GM21576 (cell line): ENCODE results near the gene SCAP.
"Not testable (repeated sequence)": the region's sequence is repeated elsewhere in the genome, so short reads cannot be mapped to it uniquely, and the experiment has no call there.

Source experiments
- ATAC-seq: cut with Tn5 transposase; IDR thresholded peaks from one replicate; pipeline ENCODE4 v1.9.1; 2021; ENCODE audit warnings: mild to moderate bottlenecking, moderate library complexity; ENCODE audit not compliant: unreplicated experiment

The SCAP gene

DNA sequence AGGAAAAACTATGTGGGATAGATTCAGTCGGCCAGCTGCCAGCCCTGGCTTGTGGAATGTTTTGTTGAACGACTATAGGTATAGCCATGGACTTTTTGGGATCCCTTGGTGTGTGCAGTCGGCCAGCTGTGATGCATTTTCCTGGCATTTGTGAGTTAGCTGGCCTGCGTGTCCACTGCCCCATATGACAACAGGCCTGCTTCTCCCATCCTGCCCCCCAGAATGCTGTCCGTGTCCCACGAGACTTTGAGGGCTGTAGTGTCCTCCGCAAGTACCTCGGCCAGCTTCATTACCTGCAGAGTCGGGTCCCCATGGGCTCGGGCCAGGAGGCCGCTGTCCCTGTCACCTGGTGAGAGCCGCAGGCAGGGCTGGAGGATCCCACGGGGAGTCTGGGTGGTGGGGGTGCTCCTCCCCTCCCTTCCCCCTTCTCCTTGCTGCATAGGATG, 71.3 kb downstream of the SCAP start:
- ATAC-seq, result no peak

DNA sequence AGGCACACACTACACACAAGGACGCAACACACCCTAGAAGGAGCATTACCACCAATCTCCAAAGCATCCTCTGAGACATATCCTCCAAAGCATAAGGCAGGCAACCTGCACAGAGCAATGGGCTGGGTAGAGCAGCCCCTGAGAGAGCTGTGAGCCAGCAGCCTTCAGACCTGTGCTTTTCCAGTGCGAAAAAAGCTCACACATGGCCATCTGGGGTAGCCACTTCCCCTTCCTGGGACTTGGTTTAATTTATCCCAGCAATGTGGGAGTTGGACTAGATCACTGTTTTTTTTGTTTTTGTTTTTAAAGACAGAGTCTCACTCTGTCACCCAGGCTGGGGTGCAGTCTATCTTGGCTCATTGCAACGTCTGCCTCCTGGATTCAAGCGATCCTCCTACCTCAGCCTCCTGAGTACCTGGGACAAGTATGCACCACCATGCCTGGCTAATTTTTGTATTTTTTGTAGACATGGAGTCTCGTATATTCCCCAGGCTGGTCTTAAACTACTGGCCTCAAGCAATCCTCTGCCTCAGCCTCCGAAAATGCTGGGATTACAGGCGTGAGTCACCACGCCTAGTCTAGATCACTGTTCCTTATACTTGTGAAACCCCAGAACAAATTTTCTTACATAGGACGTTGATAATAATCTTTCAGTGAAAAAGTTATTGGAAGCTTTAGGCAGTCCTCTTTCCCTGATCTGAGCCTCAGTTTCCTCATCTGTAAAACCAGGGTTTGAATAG, 76.0 kb downstream of the SCAP start:
- no peak for ATAC-seq

DNA sequence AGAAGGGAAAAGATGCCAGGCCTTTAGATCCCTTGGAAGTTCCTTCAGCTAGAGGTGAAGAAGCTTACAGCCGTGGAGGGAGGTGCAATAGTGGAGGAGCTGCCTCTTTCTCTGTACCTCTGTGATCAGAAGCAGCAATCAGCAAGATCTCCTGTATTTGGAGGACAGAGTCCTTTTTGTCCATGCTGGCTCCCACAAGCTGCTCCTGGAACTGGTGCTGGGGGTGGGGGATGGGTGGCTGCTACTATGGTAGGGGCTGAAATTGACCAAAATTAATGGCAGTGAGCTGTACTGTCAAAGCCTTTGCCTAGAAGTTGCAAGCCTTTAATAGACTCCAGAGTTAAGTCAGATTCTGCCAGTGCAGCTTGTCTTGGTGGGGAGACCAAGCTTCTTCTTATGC, 76.7 kb downstream of the SCAP start:
- ATAC-seq, result no peak

DNA sequence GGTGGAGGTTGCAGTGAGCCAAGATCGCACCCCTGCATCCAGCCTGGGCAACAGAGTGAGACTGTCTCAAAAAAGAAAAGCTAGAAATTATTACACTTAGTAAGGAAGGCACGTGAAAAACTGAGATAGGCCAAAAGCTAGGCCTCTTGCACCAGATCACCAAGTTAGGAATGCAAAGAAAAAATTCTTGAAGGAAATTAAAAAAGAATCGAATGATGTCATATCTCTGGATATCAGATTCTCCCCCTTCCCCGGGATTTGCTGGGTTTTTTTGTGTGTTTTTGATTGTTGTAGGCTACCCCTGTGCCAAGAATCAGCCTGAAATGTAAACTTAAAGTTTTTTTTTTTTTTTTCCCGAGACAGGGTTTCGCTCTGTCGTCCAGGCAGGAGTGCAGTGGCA, 77.5 kb downstream of the SCAP start:
- ATAC-seq, result no peak

DNA sequence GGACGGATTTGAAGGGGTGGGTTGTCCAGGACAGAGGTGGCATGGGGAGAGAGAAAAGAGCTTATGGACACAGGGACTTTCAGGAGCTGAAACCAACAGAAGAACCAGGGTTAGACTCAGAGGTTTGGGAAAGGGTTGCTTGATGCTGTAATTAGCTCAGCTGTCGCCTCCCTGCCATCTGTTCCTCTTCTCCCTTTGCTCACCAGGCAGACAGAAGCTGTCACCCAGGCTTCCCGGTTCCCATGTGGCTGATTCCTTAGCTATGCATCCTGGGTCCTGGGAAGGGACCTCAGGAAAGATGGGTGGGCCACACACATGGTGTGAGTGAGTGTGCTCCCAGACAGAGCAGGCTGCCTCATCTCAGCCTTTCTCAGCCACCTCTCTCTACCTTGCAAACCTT, 80.9 kb downstream of the SCAP start:
- no peak for ATAC-seq

DNA sequence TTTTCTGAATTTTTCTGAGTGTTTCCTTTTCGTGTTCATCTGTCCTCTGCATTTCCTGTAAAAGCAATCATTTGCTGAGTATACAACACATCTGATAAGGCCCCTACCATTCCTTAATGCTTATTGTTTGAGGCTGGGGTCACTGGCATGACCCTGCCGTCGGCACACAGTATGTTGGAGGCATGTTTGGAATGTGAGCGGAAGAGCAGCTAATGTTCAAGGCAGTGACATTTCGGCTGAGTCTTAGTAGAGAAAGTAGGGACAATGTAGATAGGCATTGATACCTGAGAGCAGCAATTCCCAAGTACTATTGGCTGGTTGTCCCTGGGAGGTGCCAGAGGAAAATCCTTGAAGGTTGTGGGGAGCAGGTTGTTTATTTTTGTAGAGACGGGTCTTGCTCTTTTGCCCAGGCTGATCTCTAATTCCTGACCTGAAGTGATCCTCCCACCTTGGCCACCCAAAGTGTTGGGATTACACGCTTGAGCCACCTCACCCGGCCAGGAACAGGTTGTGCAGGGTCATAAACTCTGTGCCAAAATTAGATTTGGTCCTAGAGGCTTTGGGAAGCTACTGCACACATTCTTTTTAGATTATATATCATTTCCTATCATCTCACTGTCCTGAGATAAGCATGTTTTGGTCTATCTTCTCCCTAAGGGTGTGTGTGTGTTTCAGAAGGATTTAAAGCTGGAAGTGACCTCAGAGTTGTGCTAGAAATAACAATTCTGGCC, 81.4 kb downstream of the SCAP start:
- no peak for ATAC-seq

DNA sequence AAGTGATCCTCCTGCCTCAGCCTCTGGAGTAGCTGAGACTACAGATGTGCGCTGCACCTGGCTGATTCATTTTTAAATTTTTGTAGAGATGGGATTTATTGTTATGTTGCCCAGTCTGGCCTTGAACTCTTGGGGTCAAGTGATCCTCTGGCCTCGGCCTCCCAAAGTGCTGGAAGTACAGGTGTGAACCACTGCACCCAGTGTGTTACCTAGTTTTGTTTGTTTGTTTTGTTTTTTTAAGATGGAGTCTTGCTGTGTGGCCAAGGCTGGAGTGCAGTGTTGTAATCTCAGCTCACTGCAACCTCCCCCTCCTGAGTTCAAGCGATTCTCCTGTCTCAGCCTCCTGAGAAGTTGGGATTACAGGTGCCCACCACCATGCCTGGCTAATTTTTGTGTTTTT, 82.8 kb downstream of the SCAP start:
- ATAC-seq, result no peak

DNA sequence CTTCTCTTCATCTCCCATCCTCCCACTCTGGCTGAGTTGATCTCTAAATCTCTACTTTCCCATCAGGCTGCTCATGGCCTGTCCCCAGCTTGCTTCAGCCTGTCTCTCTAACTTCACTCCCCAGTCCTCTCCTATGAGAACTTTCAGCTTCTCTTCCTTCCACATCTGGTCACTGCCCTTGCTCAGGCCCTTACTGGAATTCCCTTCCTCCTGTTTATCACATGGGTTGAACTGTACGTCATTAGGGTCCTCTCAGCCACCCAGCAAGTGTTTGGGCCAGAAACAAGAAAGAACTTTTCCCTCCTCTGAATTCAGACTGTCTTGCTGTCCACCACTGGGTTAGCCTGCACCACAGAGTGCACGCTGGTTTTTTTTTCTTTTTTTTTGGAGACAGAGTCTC, 89.9 kb downstream of the SCAP start:
- ATAC-seq, result no peak

DNA sequence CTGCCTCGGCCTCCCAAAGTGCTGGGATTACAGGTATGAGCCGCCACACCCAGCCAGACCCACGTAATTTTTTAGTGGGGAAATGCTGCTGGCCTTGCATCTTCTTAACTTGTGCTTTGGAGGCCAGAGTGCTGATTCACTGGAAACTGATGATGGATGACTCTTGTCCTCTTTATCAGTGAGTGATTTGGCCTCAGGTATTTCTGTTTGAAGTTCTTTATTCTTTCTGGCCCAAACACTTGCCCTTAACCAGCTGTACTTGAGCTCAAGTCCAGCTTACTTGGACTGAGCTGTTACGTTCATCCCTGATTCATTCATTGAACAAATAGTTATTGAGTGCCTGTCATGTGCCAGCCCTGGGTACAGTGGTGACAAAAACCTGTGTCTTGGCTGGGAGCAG, 90.7 kb downstream of the SCAP start:
- no peak for ATAC-seq

DNA sequence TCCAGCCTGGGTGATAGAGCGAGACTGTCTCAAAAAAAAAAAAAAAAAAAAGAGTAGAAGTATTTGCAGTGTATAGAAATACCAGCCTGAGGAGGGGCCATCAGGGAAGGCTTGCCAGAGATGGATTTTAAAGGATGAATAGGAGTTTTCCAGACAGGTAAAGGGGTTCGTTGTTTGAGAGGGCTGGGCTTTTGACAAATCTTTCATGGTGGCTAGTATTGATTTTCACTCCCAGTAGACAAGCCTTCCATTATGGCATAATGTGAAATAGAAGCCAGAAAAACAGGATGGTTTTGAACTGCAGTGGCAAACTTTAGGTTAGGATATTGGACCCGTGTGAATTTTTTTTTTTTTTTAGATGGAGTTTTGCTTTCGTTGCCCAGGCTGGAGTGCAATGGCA, 91.3 kb downstream of the SCAP start:
- ATAC-seq, result no peak

DNA sequence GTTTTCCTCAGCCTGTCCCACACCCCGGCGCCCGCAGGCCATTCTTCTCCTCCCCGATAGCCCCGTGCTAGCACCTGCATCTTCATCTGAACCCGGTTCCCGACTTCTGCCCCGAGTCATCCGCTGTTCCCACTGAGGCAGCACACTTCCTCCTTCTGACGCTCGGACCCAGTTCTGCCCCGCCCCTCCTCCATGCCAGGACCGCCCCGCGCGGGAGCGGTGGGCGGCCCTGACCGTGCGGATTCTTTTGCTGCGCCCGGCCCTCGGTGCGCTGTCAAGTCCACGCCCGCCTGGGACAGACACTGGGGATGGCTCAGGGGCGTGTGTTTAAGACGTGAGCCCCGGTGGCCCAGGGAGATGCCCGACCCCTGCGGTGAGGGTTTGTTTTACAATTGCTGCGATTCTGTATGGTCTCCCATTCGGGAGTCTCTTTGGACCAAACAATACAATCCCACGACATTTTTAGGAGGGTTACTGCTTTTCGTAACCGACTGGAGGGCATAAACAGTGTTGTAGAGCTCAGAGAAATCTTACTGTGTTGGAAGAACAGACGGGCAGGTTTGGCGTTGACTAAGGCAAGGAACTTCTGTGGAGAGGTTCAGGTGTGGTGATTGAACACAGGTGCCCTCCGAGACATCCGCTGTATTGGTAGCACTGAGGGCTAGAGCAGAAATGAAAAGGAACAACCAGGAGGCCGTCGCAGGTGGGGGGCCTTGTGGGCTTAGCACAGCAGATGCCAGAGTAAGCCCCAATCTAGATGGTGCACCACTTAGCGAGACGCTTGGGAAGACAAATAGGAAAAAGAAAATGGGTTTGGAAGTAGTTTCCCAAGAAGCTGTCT, 94.2 kb downstream of the SCAP start:
- ATAC-seq, result peak; percentile 63

DNA sequence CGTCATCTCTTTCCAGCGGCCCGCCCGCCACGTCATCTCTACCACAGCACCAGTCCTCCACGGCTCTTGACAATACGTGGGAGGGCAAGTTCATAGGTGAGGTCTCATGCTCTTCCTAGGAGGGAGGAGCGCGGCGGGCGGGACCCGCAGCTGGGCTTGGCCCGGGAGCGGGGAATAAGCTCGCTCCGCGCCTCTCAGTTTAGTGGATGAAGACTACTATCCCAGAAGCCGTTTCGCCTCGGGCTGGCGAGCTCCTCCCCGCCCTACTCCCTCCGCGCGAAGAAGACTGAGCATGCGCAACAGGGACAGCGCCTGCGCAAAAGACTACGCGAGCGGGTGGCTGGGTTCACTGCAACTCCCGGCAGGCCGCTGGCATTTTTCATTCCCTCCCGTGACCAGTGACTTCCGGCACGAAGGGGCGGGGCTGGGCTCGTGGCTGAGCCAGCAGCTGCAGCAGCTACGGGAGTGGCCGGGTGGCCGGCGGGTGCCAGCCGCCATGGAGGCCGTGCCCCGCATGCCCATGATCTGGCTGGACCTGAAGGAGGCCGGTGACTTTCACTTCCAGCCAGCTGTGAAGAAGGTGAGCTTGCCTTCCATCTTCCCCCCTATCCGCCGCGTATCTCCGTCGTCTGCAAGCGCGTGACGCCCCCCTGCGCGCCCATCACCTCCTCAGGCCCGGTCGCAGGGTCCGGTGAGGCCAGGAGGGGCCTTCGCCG, 95.0 kb downstream of the SCAP start, which contains the start of gene PTPN23:
Gene PTPN23, plus strand, starts transcription at position 421 of the 716 bp plus-strand sequence. Its CDS starts 76 bp downstream, at position 497.
- peak; percentile 82 for ATAC-seq

DNA sequence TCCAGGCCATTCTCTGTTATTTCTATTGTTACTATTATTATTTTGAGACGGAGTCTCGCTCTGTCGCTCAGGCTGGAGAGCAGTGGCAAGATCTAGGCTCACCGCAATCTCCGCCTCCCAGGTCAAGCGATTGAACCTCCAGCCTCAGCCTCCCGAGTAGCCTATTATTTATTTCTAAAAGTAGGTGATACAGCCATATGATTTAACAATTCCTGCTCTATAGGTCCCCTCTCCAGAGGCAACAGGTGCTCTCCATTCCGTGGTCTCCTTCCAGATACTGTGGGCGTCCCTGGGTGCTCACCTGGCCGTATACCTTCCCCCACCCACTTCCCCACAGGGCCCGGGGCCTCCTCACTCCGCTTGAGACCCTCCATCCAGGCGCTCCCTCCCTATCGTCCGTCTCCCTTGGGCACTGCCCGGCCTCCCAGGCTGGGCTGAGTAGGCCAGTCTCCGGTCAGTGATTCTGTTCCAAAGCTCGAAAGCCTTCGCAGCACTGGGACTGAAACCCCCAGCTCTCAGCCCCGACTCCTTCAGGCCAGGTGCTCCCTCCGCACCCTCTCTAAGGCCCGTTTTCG, 95.6 kb downstream of the SCAP start:
- ATAC-seq, result no peak

DNA sequence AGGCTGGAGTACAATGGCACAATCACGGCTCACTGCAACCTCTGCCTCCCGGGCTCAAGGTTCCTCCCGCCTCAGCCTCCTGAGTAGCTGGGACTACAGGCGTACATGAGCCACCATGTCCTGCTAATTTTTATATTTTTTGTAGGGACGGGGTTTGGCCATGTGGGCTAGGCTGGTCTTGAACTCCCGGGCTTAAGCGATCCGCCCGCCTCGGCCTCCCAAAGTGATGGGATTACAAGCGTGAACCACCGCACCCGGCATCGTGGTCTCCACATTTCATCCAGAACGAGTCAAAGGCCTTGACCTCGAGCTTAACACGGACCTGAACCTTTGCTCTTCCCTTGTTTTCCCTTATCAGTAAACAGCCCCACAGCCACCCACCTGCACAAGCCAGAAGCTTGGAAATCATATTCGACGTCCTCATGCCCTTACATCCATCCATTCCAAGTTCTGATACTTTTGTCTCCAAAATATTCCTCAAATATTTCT, 96.3 kb downstream of the SCAP start:
- ATAC-seq, result no peak

DNA sequence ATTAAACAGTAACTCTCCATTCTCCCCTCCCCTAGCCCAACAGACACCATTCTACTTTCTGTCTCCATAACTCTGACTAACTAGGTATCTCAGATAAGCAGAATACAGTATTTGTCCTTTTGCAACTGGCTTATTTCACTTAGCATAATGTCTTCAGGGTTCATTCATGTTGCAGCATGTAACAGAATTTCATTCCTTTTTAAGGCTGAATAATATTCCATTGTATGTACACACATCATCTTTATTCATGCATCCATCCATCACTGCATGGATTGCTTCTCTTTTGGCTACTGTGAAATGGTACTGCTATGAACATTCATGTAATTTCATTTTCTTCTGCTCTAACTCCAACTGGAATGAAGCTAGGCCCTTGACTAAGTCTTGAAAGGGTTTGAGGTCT, 96.9 kb downstream of the SCAP start:
- ATAC-seq, result no peak

DNA sequence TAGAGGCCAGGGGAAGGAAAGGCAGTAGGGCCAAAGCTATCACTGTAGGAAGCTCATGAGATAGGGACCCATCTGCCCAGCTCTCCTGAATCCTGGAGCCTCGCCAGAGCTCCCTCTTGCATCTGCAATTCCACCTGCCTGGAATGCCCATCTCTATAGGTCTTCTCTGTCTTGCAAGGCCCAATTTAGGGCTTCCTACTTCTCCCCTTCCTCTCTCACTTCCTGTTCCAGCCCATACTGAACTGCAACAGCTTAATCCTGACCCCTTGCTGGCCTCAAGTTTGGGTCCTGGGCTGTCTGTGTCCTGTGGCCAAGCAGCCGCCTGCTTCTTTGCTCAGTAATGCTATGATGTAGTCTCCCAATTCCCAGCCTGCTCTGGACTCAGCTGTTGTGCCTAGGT, 98.6 kb downstream of the SCAP start:
- no peak for ATAC-seq

DNA sequence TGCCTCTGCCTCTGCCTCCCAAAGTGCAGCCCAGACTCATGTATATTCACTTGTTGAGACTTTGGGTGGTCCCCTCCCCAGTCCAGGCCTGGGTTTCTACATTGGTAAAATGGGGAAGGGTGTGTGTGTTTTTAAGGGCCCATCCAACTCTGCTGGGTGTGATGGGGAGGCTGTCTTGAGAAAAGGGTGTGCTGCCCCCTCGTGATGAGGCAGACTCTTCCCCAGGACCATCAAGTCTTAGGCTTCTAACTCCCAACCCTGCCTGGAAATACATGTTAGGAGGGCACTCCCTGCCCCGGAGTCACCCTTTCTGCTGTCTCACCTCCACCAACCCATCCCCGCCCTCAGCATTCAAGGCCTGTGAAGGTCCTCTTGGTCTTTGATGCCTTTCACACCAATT, 99.3 kb downstream of the SCAP start:
- ATAC-seq, result no peak

DNA sequence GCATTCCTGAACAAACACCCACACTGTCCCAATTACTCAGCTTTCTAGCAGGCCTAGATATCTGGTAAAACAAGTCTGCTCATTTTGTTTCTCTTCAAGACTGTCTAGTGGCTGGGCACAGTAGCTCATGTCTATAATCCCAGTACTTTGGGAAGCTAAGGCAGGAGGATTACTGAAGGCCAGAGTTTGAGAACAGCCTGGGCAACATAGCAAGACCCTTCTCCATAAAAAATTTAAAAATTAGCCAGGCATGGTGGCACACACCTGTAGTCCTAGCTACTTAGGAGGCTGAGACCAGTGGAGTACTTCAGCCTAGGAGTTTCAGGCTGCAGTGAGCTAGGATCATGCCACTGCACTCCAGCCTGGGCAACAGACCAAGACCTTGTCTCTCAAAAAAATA, 101.2 kb downstream of the SCAP start:
- no peak for ATAC-seq

DNA sequence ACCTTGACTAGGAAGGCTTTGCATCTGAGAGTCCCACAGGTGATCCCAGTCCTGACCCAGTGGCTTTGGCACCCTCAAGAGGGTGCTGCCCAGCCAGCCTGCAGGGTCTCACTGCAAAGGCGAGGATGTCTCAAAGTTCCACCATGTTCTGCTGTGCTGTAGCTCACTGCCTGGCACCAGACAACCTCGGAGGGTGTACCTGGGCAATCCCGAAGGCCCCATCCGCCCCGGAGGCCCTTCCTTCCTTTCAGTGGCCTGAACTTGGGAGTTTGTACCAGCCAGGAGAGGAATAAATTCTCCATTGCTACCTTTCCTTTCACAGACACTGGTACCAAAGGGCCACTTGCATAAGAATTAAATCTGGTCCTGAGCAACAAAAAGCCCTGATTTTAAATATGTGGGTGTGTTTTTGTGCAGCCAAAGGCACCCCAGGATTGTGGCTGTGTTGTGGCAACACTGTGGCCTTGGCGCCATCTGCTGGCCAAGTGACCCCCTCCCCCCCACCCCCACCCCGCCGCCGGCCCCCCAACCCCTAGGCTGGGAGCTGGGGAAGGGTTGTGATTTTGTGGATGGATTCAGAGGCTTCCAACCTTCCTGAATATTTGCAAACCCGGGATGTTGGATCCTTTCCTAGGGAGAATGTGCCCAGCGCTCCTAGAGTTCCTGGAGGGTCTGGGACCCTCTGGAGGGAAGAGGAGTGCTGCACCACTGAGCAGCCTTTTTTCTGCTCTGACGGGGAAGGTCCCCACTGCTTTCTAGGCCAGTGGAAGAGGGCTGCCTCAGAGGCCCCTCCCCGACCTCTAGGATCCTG, 104.6 kb downstream of the SCAP start:
- no peak for ATAC-seq

DNA sequence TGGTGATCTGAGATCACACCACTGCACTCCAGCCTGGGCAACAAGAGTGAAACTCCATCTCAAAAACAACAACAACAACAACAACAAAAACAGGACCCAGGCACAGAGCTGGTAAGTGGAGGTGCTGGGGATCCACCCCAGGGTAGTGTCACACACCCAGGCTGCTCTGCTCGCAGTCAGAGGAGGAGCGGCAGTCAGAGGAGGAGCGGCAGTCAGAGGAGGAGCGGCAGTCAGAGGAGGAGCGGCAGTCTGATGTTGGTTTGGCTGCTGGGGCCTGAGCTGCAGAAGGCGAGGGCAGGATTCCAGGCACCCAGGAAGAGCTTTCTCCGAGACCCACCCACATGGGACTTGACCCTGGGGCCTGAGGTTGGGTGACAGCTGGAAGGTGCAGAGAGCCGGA, 105.7 kb downstream of the SCAP start:
- not testable (repeated sequence) for ATAC-seq
